Measurements from ENCODE around the gene PABPN1. TPM values are rescaled to one million over a fixed set of nuclear protein-coding genes. Genes with fewer than 3 reads are reported as not detected.

Gene PABPN1
- total RNA-seq, 1 experiment from 2014 or later = 184 TPM

DNA sequence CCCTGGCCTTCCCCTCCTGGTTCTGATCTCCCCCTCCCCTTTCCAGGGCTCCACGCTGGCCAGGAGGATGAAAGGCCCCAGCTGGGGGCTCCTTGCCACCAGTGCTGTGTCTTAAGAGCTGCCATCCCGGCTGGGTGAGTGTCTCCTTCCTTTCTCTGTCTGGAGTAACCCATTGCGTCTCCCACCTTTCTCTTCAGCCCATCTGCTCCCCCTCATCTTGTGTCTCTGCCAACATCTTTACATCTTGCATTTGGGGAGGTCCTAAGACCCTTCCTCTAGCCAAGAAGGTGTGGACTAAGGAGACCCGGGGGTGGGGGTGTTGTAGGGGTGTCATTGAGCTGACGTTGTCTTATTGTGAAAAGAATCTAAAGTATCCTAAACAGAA lies 14.1 kb upstream of the PABPN1 start:
- H3K4me2 ChIP-seq (ENCODE audit: low read length) = peak overlapping the region; percentile 92
- POLR2A ChIA-PET = interaction anchor here (0.6 to 2.4 kb wide), 6 partner anchors 12 to 238 kb away, joined by 3 to 21 read pairs (median 6); partner anchors contain the start of genes ACIN1, C14orf119, HOMEZ and PABPN1
- peak overlapping the region; percentile 76 to 99 for H3K4me3 ChIP-seq (replicated peaks in 1 of 2; ENCODE audit: low read depth in 1 of 2, low read length in 2 of 2)
- peaks cover 24 to 39% of the 10 kb centered on the region in 2 experiments for H3K36me3 ChIP-seq (ENCODE audit: control insufficient read depth in 1 of 2, insufficient read depth in 2 of 2, low read length in 2 of 2)
- peak; percentile 75 for TF ChIP-seq ZFX (IDR thresholded peaks at IDR 0.05)
- TF ChIP-seq POLR2A (IDR thresholded peaks at IDR 0.05; ENCODE audit: borderline replicate concordance, extremely low read depth, insufficient read depth, insufficient read length) = no peak
- TF ChIP-seq YY1 (IDR thresholded peaks at IDR 0.05; ENCODE audit: extremely low read depth, insufficient replicate concordance, low read depth, low read length) = no peak
- H3K9ac ChIP-seq (ENCODE audit: low read length) = peak overlapping the region; percentile 81
- no peaks in the 10 kb centered on the region for H3K9me2 ChIP-seq (ENCODE audit: insufficient read depth)
- no peaks in the 10 kb centered on the region for H3K9me3 ChIP-seq (ENCODE audit: control insufficient read depth in 1 of 2, insufficient read depth in 1 of 2, low read depth in 1 of 2, low read length in 2 of 2)
- ATAC-seq = no peak; the same call in 1 of the 2 replicates
- H2AFZ ChIP-seq (ENCODE audit: low read depth, low read length, poor library complexity, severe bottlenecking) = no peak overlapping the region
- H4K20me1 ChIP-seq (ENCODE audit: insufficient read depth) = no peaks in the 10 kb centered on the region
- peaks cover 19 to 36% of the 10 kb centered on the region in 2 experiments for H3K4me1 ChIP-seq (ENCODE audit: control insufficient read depth in 1 of 2, insufficient read depth in 2 of 2, low read length in 2 of 2)
- RAD21 ChIA-PET (ENCODE audit: low non-redundant PET in 1 of 2, low total read pairs in 2 of 2, uncharacterized antibody in 2 of 2, unreplicated experiment in 2 of 2) = interaction anchor here in 1 of 2 experiments (1.4 kb wide), 1 partner anchor 15 kb away, joined by 8 read pairs; the partner anchor contains the start of gene PABPN1
- peaks cover 54% of the 10 kb centered on the region for H3K79me2 ChIP-seq (ENCODE audit: insufficient read depth, low read length)
- intact Hi-C loops (cut with micrococcal nuclease) = loop anchor here (10.0 kb wide), 1 partner anchor 322 kb away; the partner anchor contains the start of gene AJUBA
- DNase-seq (ENCODE audit: low read depth, low spot score) = no peak
- CTCF ChIA-PET = interaction anchor here (0.6 to 2.4 kb wide), 4 partner anchors 14 to 726 kb away, joined by 3 to 15 read pairs (median 4); partner anchors contain the start of gene PABPN1
- BruUV-seq (replicated peaks) = no TSS peak
- H3K27ac ChIP-seq (ENCODE audit: low read depth, low read length) = peak overlapping the region; percentile 79
- H3K27me3 ChIP-seq (ENCODE audit: insufficient read depth, low read length) = no peaks in the 10 kb centered on the region

DNA sequence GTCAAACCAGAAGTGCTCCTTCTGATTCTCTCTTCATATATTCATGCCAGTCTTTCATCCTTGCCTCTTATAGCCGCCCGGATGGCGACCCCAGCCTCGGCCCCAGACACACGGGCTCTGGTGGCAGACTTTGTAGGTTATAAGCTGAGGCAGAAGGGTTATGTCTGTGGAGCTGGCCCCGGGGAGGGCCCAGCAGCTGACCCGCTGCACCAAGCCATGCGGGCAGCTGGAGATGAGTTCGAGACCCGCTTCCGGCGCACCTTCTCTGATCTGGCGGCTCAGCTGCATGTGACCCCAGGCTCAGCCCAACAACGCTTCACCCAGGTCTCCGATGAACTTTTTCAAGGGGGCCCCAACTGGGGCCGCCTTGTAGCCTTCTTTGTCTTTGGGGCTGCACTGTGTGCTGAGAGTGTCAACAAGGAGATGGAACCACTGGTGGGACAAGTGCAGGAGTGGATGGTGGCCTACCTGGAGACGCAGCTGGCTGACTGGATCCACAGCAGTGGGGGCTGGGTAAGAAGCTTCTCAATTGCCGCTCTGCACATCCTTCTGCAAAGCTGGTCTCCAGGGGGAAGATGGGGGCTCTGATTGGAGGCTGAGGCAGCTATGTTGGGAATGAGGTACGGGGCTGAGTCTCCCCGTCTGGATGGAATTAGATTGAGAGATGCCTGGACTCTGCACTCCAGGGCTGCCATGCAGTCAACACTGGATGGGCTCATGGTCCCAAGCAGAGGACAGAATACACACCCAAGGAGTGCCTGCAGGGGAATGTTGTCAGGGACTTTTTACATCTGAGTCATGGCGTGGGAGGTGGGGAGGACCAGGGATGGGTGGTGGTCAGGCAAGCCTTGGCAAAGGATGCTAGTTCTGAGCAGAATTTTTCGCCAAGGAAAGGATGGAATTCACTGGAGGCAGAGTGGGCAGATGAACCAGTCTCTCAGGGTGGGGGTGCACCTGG lies 13.3 kb upstream of the PABPN1 start:
- intact Hi-C loops (cut with micrococcal nuclease) = loop anchor here (10.0 kb wide), 1 partner anchor 323 kb away; the partner anchor contains the start of gene AJUBA
- POLR2A ChIA-PET = no interaction called here
- Histone ChIP-seq H3K4me3 (replicated peaks in 1 of 2; ENCODE audit: low read depth in 1 of 2, low read length in 2 of 2) (peak overlapping the region; percentile 76 to 99), H2AFZ (ENCODE audit: low read depth, low read length, poor library complexity, severe bottlenecking) (no peak overlapping the region), H3K4me1 (ENCODE audit: control insufficient read depth in 1 of 2, insufficient read depth in 2 of 2, low read length in 2 of 2) (peaks cover 19 to 27% of the 10 kb centered on the region in 2 experiments), H3K9me3 (ENCODE audit: control insufficient read depth in 1 of 2, insufficient read depth in 1 of 2, low read depth in 1 of 2, low read length in 2 of 2) (no peaks in the 10 kb centered on the region), H3K27me3 (ENCODE audit: insufficient read depth, low read length) (no peaks in the 10 kb centered on the region), H3K9ac (ENCODE audit: low read length) (peak overlapping the region; percentile 81), H3K79me2 (ENCODE audit: insufficient read depth, low read length) (peaks cover 54% of the 10 kb centered on the region), H3K36me3 (ENCODE audit: control insufficient read depth in 1 of 2, insufficient read depth in 2 of 2, low read length in 2 of 2) (peaks cover 30 to 39% of the 10 kb centered on the region in 2 experiments), H3K27ac (ENCODE audit: low read depth, low read length) (peak overlapping the region; percentile 79), H3K9me2 (ENCODE audit: insufficient read depth) (no peaks in the 10 kb centered on the region), H4K20me1 (ENCODE audit: insufficient read depth) (no peaks in the 10 kb centered on the region), H3K4me2 (ENCODE audit: low read length) (peak overlapping the region; percentile 92)
- RAD21 ChIA-PET (ENCODE audit: low non-redundant PET in 1 of 2, low total read pairs in 2 of 2, uncharacterized antibody in 2 of 2, unreplicated experiment in 2 of 2) = no interaction called here
- DNase-seq (ENCODE audit: low read depth, low spot score) = no peak
- TF ChIP-seq SRF (IDR thresholded peaks at IDR 0.05; ENCODE audit: low read depth) (no peak), EZH2 (IDR thresholded peaks at IDR 0.05) (no peak), CEBPB (IDR thresholded peaks at IDR 0.05; ENCODE audit: low read depth) (no peak), SP1 (IDR thresholded peaks at IDR 0.05; ENCODE audit: low read depth) (no peak), POLR2A (IDR thresholded peaks at IDR 0.05; ENCODE audit: borderline replicate concordance, extremely low read depth, insufficient read depth, insufficient read length) (no peak), ZFX (IDR thresholded peaks at IDR 0.05) (no peak), RAD21 (IDR thresholded peaks at IDR 0.05; ENCODE audit: low read depth) (no peak), EZH2phosphoT487 (IDR thresholded peaks at IDR 0.05; ENCODE audit: borderline replicate concordance) (no peak), EGR1 (IDR thresholded peaks at IDR 0.05; ENCODE audit: low read depth) (no peak)
- TF ChIP-seq, protein P1, sequence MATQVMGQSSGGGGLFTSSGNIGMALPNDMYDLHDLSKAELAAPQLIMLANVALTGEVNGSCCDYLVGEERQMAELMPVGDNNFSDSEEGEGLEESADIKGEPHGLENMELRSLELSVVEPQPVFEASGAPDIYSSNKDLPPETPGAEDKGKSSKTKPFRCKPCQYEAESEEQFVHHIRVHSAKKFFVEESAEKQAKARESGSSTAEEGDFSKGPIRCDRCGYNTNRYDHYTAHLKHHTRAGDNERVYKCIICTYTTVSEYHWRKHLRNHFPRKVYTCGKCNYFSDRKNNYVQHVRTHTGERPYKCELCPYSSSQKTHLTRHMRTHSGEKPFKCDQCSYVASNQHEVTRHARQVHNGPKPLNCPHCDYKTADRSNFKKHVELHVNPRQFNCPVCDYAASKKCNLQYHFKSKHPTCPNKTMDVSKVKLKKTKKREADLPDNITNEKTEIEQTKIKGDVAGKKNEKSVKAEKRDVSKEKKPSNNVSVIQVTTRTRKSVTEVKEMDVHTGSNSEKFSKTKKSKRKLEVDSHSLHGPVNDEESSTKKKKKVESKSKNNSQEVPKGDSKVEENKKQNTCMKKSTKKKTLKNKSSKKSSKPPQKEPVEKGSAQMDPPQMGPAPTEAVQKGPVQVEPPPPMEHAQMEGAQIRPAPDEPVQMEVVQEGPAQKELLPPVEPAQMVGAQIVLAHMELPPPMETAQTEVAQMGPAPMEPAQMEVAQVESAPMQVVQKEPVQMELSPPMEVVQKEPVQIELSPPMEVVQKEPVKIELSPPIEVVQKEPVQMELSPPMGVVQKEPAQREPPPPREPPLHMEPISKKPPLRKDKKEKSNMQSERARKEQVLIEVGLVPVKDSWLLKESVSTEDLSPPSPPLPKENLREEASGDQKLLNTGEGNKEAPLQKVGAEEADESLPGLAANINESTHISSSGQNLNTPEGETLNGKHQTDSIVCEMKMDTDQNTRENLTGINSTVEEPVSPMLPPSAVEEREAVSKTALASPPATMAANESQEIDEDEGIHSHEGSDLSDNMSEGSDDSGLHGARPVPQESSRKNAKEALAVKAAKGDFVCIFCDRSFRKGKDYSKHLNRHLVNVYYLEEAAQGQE (IDR thresholded peaks at IDR 0.05; ENCODE audit: low read depth) = no peak
- TF ChIP-seq, protein P2, sequence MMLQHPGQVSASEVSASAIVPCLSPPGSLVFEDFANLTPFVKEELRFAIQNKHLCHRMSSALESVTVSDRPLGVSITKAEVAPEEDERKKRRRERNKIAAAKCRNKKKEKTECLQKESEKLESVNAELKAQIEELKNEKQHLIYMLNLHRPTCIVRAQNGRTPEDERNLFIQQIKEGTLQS (IDR thresholded peaks at IDR 0.05) = no peak
- ATAC-seq = no peak
- CTCF ChIA-PET = interaction anchor here (2.4 kb wide), 1 partner anchor 13 kb away, joined by 15 read pairs; the partner anchor contains the start of gene PABPN1
- no TSS peak for BruUV-seq (replicated peaks)
